ENCODE results near the gene GALNT13. TPM values are rescaled to one million over a fixed set of nuclear protein-coding genes. Genes with fewer than 3 reads are reported as not detected.

GALNT13 gene
- total and polyA plus RNA-seq, 2 experiments from 2014 or later, result 1.3 to 3.1 TPM

GRCh38 chr2:154256136-154256535 is 384.4 kb downstream of the GALNT13 start:
- no peaks in the 10 kb centered on the region for H3K36me3 ChIP-seq
- no peak overlapping the region for H3K27ac ChIP-seq
- H3K4me1 ChIP-seq (ENCODE audit: low read depth), result no peaks in the 10 kb centered on the region
- TF ChIP-seq, protein P1, sequence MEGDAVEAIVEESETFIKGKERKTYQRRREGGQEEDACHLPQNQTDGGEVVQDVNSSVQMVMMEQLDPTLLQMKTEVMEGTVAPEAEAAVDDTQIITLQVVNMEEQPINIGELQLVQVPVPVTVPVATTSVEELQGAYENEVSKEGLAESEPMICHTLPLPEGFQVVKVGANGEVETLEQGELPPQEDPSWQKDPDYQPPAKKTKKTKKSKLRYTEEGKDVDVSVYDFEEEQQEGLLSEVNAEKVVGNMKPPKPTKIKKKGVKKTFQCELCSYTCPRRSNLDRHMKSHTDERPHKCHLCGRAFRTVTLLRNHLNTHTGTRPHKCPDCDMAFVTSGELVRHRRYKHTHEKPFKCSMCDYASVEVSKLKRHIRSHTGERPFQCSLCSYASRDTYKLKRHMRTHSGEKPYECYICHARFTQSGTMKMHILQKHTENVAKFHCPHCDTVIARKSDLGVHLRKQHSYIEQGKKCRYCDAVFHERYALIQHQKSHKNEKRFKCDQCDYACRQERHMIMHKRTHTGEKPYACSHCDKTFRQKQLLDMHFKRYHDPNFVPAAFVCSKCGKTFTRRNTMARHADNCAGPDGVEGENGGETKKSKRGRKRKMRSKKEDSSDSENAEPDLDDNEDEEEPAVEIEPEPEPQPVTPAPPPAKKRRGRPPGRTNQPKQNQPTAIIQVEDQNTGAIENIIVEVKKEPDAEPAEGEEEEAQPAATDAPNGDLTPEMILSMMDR (IDR thresholded peaks at IDR 0.05; ENCODE audit: low read depth, low read length), result no peak
- H3K4me3 ChIP-seq, result no peak overlapping the region
- DNase-seq (ENCODE audit: low read depth in 1 of 2, low spot score in 1 of 2), result no peak
- no peaks in the 10 kb centered on the region for H3K9me3 ChIP-seq (ENCODE audit: low read depth)
- H3K27me3 ChIP-seq, result no peaks in the 10 kb centered on the region

DNA sequence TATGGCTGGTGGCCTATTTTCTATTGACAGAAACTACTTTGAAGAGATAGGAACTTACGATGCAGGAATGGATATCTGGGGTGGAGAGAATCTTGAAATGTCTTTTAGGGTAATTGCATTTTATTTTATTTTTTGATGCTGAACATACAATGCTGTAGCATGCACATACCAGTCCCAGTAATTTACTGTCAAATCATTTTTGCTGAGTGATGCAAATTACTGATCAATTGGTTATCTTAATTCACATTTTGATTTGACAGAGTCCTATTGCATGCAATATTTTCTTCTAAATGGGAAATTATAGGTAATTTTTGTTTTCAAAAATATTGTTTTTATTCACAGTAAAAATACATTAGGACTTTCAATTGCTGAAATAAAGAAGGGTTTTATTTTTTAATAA is 387.3 kb downstream of the GALNT13 start:
- no peak overlapping the region for H3K27ac ChIP-seq
- TF ChIP-seq, protein P1 (IDR thresholded peaks at IDR 0.05; ENCODE audit: low read depth, low read length), result no peak
- H3K9me3 ChIP-seq (ENCODE audit: low read depth), result no peaks in the 10 kb centered on the region
- H3K36me3 ChIP-seq, result no peaks in the 10 kb centered on the region
- no peak overlapping the region for H3K4me3 ChIP-seq
- DNase-seq (ENCODE audit: low read depth in 1 of 2, low spot score in 1 of 2), result no peak
- H3K27me3 ChIP-seq, result no peaks in the 10 kb centered on the region
- H3K4me1 ChIP-seq (ENCODE audit: low read depth), result peaks cover 3% of the 10 kb centered on the region

DNA sequence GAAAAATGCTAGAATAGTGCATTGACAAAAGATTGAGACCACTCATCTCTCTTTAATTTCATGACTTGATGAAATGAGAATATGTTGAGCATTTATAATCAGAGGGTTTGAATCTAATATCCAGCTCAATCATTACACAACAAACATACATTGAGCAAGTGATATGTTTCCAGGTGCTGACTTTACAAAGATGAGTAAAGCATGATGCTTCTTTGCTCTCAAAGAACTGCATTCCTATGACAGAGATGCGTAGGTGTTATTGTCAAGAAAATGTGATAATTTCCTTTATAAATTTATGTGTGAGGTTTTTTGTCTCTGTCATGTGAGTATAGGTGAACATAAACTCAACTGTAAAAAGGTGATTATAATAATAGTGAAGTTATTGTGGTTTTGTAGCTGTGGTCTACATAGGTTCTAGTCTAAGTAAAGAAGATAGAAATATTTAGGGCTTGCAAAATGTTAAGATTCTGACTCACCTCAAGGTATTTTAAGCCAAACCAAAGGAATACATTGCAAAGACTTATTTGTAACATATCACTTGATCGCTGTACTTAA is 389.8 kb downstream of the GALNT13 start:
- Histone ChIP-seq H3K9me3 (ENCODE audit: low read depth) (no peaks in the 10 kb centered on the region), H3K27me3 (no peaks in the 10 kb centered on the region), H3K4me3 (no peak overlapping the region), H3K4me1 (ENCODE audit: low read depth) (peaks cover 3% of the 10 kb centered on the region), H3K27ac (no peak overlapping the region), H3K36me3 (no peaks in the 10 kb centered on the region)
- TF ChIP-seq, protein P1 (IDR thresholded peaks at IDR 0.05; ENCODE audit: low read depth, low read length), result no peak
- DNase-seq (ENCODE audit: low read depth in 1 of 2, low spot score in 1 of 2), result no peak

DNA sequence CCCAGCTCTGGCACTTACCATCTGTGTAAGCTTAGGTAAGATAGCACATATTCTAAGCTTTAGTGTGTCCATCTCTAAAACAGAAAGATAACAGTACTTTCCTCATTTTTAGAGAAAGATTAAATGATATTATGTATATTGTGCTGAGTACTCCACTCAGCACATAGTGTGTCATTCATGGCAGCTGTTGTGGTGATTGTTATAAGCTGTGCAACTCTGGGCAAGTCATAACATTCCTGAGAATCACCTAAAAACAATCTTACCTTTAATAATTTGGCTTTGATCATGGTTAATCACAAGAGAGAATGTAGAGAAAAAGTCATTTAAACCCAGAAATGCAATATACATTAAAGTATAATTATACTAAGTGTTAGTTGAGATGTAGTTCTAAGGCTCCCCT is 391.5 kb downstream of the GALNT13 start:
- DNase-seq (ENCODE audit: low read depth in 1 of 2, low spot score in 1 of 2), result no peak
- H3K4me1 ChIP-seq (ENCODE audit: low read depth), result peaks cover 3% of the 10 kb centered on the region

GRCh38 chr2:154264024-154264423 is 392.3 kb downstream of the GALNT13 start:
- no peaks in the 10 kb centered on the region for H3K9me3 ChIP-seq (ENCODE audit: low read depth)
- no peak for DNase-seq (ENCODE audit: low read depth in 1 of 2, low spot score in 1 of 2)

More for the DNA sequence above, 391.5 kb downstream of the GALNT13 start:
- no peak overlapping the region for H3K4me3 ChIP-seq
- H3K9me3 ChIP-seq (ENCODE audit: low read depth), result no peaks in the 10 kb centered on the region
- no peak overlapping the region for H3K27ac ChIP-seq
- H3K36me3 ChIP-seq, result no peaks in the 10 kb centered on the region
- H3K27me3 ChIP-seq, result no peaks in the 10 kb centered on the region
- TF ChIP-seq, protein P1 (IDR thresholded peaks at IDR 0.05; ENCODE audit: low read depth, low read length), result no peak

More at GRCh38 chr2:154264024-154264423, 392.3 kb downstream of the GALNT13 start:
- TF ChIP-seq, protein P1 (IDR thresholded peaks at IDR 0.05; ENCODE audit: low read depth, low read length), result no peak
- no peaks in the 10 kb centered on the region for H3K36me3 ChIP-seq
- H3K27me3 ChIP-seq, result no peaks in the 10 kb centered on the region
- no peak overlapping the region for H3K4me3 ChIP-seq
- no peak overlapping the region for H3K27ac ChIP-seq
- H3K4me1 ChIP-seq (ENCODE audit: low read depth), result peaks cover 3% of the 10 kb centered on the region

All from cardiac muscle cell (in vitro differentiated cells and primary cell).